HEK293 (cell line): Measurements from ENCODE around the gene FTHL17.

Experiments
- CTCF ChIA-PET: fragments of 350-600 bp; formaldehyde crosslinking; extraction: SDS; loops from one replicate; lab custom pipeline; 2021; ENCODE audit warnings: antibody characterized with exemption; lab: Yijun Ruan, JAX
- POLR2A ChIA-PET: fragments of 300-600 bp; formaldehyde crosslinking; extraction: SDS; loops from one replicate; lab custom pipeline; 2020; ENCODE audit warnings: antibody characterized with exemption, inconsistent platforms; lab: Yijun Ruan, JAX
- H3K27ac ChIP-seq: fragments of 200-500 bp; sonication (Bioruptor generic); 2 replicates; pipeline ENCODE4 v1.5.1; 2014; ENCODE audit warnings: low read depth, low read length, control low read depth, inconsistent platforms; ENCODE audit errors: extremely low read depth
- H3K36me3 ChIP-seq, 2 experiments: fragments of 200-500 bp in 1 of 2; sonication (Bioruptor generic) in 1 of 2; 1 replicate in 1 of 2; 2 replicates in 1 of 2; pipeline ENCODE4 v1.5.1; 2014 to 2017; ENCODE audit warnings: inconsistent platforms in 2 of 2, low read length in 2 of 2; ENCODE audit not compliant: control insufficient read depth in 2 of 2, insufficient read depth in 1 of 2
- H3K4me1 ChIP-seq: fragments of 200-500 bp; sonication (Bioruptor generic); 2 replicates; pipeline ENCODE4 v1.5.1; 2014; ENCODE audit warnings: mild to moderate bottlenecking, low read length, inconsistent platforms; ENCODE audit not compliant: control insufficient read depth, insufficient read depth
- H3K4me3 ChIP-seq: 2 replicates; pipeline ENCODE4 v1.5.1; 2011; ENCODE audit warnings: low read depth, mild to moderate bottlenecking, control low read depth, low read length, moderate library complexity
- H3K9me3 ChIP-seq: fragments of 200-500 bp; sonication (Bioruptor generic); 2 replicates; pipeline ENCODE4 v1.5.1; 2014; ENCODE audit warnings: low read depth, low read length, inconsistent platforms; ENCODE audit not compliant: control insufficient read depth, insufficient read depth
- HOXC10 ChIP-seq: sonication (generic); formaldehyde crosslinking; IDR thresholded peaks from 2 replicates; pipeline ENCODE4 v1.8.1; 2023; ENCODE audit warnings: mild to moderate bottlenecking, missing genetic modification reagents
- KLF16 ChIP-seq: fragments of 450-650 bp; formaldehyde crosslinking; IDR thresholded peaks from 2 replicates; pipeline ENCODE4 v1.5.1; 2017; ENCODE audit warnings: missing biosample characterization, missing genetic modification characterization
- TCF7L2 ChIP-seq: IDR thresholded peaks from 2 replicates; pipeline ENCODE4 v1.6.1; 2011; ENCODE audit warnings: low read depth, mild to moderate bottlenecking, inconsistent platforms, low read length, moderate library complexity, borderline replicate concordance
- ZBTB17 ChIP-seq: fragments of 450-650 bp; formaldehyde crosslinking; IDR thresholded peaks from 2 replicates; pipeline ENCODE4 v1.5.1; 2016; ENCODE audit warnings: missing biosample characterization, missing genetic modification characterization
- ZBTB7A ChIP-seq: fragments of 450-650 bp; formaldehyde crosslinking; IDR thresholded peaks from 2 replicates; pipeline ENCODE4 v1.5.1; 2016; ENCODE audit warnings: low read depth, missing biosample characterization, missing genetic modification characterization
- ZEB2 ChIP-seq: fragments of 450-650 bp; formaldehyde crosslinking; IDR thresholded peaks from 2 replicates; pipeline ENCODE4 v1.5.1; 2016; ENCODE audit warnings: missing biosample characterization, missing genetic modification characterization
- ZFP37 ChIP-seq: fragments of 450-650 bp; formaldehyde crosslinking; IDR thresholded peaks from 2 replicates; pipeline ENCODE4 v1.5.1; 2016; ENCODE audit warnings: missing biosample characterization, missing genetic modification characterization
- ZNF140 ChIP-seq: fragments of 450-650 bp; formaldehyde crosslinking; IDR thresholded peaks from 2 replicates; pipeline ENCODE4 v1.5.1; 2016; ENCODE audit warnings: missing biosample characterization, missing genetic modification characterization
- ZNF146 ChIP-seq: fragments of 450-650 bp; formaldehyde crosslinking; IDR thresholded peaks from 2 replicates; pipeline ENCODE4 v1.5.1; 2016; ENCODE audit warnings: missing biosample characterization, missing genetic modification characterization
- ZNF221 ChIP-seq: fragments of 450-650 bp; formaldehyde crosslinking; IDR thresholded peaks from 2 replicates; pipeline ENCODE4 v1.5.1; 2017; ENCODE audit warnings: missing biosample characterization, missing genetic modification characterization, borderline replicate concordance
- ZNF426 ChIP-seq: fragments of 450-650 bp; formaldehyde crosslinking; IDR thresholded peaks from 2 replicates; pipeline ENCODE4 v1.5.1; 2017; ENCODE audit warnings: missing biosample characterization, missing genetic modification characterization, mild to moderate bottlenecking, inconsistent platforms, moderate library complexity
- ZNF548 ChIP-seq: fragments of 450-650 bp; formaldehyde crosslinking; IDR thresholded peaks from 2 replicates; pipeline ENCODE4 v1.5.1; 2016; ENCODE audit warnings: missing biosample characterization, missing genetic modification characterization
- ZNF560 ChIP-seq: fragments of 450-650 bp; formaldehyde crosslinking; IDR thresholded peaks from 2 replicates; pipeline ENCODE4 v1.5.1; 2017; ENCODE audit warnings: missing biosample characterization, missing genetic modification characterization, borderline replicate concordance
- ZNF585B ChIP-seq: fragments of 450-650 bp; formaldehyde crosslinking; IDR thresholded peaks from 2 replicates; pipeline ENCODE4 v1.5.1; 2016; ENCODE audit warnings: missing biosample characterization, missing genetic modification characterization
- TF ChIP-seq, protein P1 (sequence below): fragments of 450-650 bp; formaldehyde crosslinking; IDR thresholded peaks from 2 replicates; pipeline ENCODE4 v1.5.1; 2016; ENCODE audit warnings: missing biosample characterization, missing genetic modification characterization
- TF ChIP-seq, protein P2 (sequence below): fragments of 450-650 bp; formaldehyde crosslinking; IDR thresholded peaks from 2 replicates; pipeline ENCODE4 v1.5.1; 2016; ENCODE audit warnings: missing biosample characterization, missing genetic modification characterization
- TF ChIP-seq, protein P3 (sequence below): fragments of 450-650 bp; formaldehyde crosslinking; IDR thresholded peaks from 2 replicates; pipeline ENCODE4 v1.5.1; 2017; ENCODE audit warnings: missing biosample characterization, missing genetic modification characterization
- TF ChIP-seq, protein P4 (sequence below): sonication (generic); formaldehyde crosslinking; IDR thresholded peaks from 2 replicates; pipeline ENCODE4 v1.8.1; 2022; ENCODE audit warnings: mild to moderate bottlenecking, moderate library complexity, missing genetic modification reagents
- TF ChIP-seq, protein P5 (sequence below): fragments of 450-650 bp; formaldehyde crosslinking; IDR thresholded peaks from 2 replicates; pipeline ENCODE4 v1.5.1; 2016; ENCODE audit warnings: missing biosample characterization, missing genetic modification characterization
- TF ChIP-seq, protein P6 (sequence below): fragments of 450-650 bp; formaldehyde crosslinking; IDR thresholded peaks from 2 replicates; pipeline ENCODE4 v1.5.1; 2016; ENCODE audit warnings: missing biosample characterization, missing genetic modification characterization

FTHL17 gene

DNA sequence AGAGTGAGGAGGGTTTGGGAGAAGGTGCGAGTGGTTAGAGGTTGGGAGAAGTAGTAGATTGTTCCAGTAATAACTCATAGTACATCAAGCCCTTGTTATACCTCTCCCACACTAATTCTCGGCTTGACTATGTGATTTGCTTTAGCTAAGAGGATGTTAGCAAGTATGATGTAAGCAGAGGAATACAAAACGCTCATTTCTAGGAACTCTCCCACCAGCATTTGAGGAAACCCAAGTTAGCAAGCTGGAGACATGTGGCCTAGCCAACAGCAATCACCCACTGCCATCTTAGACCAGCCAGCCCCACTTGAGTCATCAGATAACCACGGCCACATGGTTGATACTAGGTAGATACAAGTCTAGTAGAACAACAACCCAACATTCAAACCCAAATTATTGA, 14.2 kb downstream of the FTHL17 start:
- H3K9me3 ChIP-seq, result no peaks in the 10 kb centered on the region
- TF ChIP-seq HOXC10 (CRISPR knock-in tag) (no peak), ZNF426 (tag by site-specific recombination) (no peak), ZNF221 (tag by site-specific recombination) (no peak), ZEB2 (tag by site-specific recombination) (no peak), ZFP37 (tag by site-specific recombination) (no peak), TCF7L2 (no peak), ZBTB7A (tag by site-specific recombination) (no peak), ZNF548 (tag by site-specific recombination) (no peak), ZNF146 (no peak), KLF16 (tag by site-specific recombination) (no peak)
- TF ChIP-seq, protein P1, sequence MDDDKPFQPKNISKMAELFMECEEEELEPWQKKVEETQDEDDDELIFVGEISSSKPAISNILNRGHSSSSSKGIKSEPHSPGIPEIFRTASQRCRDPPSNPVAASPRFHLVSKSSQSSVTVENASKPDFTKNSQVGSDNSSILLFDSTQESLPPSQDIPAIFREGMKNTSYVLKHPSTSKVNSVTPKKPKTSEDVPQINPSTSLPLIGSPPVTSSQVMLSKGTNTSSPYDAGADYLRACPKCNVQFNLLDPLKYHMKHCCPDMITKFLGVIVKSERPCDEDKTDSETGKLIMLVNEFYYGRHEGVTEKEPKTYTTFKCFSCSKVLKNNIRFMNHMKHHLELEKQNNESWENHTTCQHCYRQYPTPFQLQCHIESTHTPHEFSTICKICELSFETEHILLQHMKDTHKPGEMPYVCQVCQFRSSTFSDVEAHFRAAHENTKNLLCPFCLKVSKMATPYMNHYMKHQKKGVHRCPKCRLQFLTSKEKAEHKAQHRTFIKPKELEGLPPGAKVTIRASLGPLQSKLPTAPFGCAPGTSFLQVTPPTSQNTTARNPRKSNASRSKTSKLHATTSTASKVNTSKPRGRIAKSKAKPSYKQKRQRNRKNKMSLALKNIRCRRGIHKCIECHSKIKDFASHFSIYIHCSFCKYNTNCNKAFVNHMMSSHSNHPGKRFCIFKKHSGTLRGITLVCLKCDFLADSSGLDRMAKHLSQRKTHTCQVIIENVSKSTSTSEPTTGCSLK (tag by site-specific recombination), result no peak
- TF ChIP-seq, protein P2, sequence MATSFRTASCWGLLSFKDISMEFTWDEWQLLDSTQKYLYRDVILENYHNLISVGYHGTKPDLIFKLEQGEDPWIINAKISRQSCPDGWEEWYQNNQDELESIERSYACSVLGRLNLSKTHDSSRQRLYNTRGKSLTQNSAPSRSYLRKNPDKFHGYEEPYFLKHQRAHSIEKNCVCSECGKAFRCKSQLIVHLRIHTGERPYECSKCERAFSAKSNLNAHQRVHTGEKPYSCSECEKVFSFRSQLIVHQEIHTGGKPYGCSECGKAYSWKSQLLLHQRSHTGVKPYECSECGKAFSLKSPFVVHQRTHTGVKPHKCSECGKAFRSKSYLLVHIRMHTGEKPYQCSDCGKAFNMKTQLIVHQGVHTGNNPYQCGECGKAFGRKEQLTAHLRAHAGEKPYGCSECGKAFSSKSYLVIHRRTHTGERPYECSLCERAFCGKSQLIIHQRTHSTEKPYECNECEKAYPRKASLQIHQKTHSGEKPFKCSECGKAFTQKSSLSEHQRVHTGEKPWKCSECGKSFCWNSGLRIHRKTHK, result no peak
- TF ChIP-seq, protein P3, sequence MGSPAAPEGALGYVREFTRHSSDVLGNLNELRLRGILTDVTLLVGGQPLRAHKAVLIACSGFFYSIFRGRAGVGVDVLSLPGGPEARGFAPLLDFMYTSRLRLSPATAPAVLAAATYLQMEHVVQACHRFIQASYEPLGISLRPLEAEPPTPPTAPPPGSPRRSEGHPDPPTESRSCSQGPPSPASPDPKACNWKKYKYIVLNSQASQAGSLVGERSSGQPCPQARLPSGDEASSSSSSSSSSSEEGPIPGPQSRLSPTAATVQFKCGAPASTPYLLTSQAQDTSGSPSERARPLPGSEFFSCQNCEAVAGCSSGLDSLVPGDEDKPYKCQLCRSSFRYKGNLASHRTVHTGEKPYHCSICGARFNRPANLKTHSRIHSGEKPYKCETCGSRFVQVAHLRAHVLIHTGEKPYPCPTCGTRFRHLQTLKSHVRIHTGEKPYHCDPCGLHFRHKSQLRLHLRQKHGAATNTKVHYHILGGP (tag by site-specific recombination), result no peak
- TF ChIP-seq, all 188 proteins: peak for 0
- no peaks in the 10 kb centered on the region for H3K36me3 ChIP-seq
- no peaks in the 10 kb centered on the region for H3K4me1 ChIP-seq
- no peak overlapping the region for H3K4me3 ChIP-seq
- CTCF ChIA-PET, result no interaction called here
- POLR2A ChIA-PET, result no interaction called here
- no peak overlapping the region for H3K27ac ChIP-seq

DNA sequence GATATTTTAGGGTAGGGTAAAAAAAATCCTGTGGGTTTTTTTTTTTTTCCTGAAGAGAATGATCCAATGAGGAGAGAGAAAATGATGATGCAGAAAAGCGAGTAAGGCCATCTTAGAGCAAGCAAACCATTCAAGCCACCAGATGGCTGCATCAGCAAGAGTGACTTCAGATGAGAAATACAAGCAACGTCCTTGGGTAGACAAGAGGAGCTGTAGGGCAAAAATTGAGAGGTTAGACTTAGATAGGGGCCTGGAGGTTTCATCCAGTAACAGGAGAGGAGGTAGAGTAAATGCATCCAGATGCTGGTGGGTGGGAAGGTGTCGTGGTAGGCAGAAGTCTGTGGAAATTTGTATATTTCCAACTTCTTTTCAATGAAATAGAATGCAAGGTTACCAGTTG, 14.6 kb downstream of the FTHL17 start:
- H3K27ac ChIP-seq, result no peak overlapping the region
- ChIA-PET POLR2A (no interaction called here), CTCF (no interaction called here)
- no peaks in the 10 kb centered on the region for H3K9me3 ChIP-seq
- TF ChIP-seq, protein P4, sequence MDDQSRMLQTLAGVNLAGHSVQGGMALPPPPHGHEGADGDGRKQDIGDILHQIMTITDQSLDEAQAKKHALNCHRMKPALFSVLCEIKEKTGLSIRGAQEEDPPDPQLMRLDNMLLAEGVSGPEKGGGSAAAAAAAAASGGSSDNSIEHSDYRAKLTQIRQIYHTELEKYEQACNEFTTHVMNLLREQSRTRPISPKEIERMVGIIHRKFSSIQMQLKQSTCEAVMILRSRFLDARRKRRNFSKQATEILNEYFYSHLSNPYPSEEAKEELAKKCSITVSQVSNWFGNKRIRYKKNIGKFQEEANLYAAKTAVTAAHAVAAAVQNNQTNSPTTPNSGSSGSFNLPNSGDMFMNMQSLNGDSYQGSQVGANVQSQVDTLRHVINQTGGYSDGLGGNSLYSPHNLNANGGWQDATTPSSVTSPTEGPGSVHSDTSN (CRISPR knock-in tag), result no peak
- no peak for TF ChIP-seq ZNF585B (tag by site-specific recombination)
- TF ChIP-seq ZFP37 (tag by site-specific recombination), result no peak
- TF ChIP-seq ZNF140 (tag by site-specific recombination), result no peak
- TF ChIP-seq ZBTB17 (tag by site-specific recombination), result no peak
- TF ChIP-seq ZNF560 (tag by site-specific recombination), result no peak
- TF ChIP-seq, protein P5, sequence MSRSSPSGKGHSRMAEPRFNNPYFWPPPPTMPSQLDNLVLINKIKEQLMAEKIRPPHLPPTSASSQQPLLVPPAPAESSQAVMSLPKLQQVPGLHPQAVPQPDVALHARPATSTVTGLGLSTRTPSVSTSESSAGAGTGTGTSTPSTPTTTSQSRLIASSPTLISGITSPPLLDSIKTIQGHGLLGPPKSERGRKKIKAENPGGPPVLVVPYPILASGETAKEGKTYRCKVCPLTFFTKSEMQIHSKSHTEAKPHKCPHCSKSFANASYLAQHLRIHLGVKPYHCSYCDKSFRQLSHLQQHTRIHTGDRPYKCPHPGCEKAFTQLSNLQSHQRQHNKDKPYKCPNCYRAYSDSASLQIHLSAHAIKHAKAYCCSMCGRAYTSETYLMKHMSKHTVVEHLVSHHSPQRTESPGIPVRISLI (tag by site-specific recombination), result no peak
- TF ChIP-seq, protein P2, result no peak
- TF ChIP-seq, protein P6, sequence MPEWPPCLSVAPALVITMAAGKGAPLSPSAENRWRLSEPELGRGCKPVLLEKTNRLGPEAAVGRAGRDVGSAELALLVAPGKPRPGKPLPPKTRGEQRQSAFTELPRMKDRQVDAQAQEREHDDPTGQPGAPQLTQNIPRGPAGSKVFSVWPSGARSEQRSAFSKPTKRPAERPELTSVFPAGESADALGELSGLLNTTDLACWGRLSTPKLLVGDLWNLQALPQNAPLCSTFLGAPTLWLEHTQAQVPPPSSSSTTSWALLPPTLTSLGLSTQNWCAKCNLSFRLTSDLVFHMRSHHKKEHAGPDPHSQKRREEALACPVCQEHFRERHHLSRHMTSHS (tag by site-specific recombination), result no peak
- H3K4me3 ChIP-seq, result no peak overlapping the region
- no peaks in the 10 kb centered on the region for H3K4me1 ChIP-seq
- H3K36me3 ChIP-seq, result no peaks in the 10 kb centered on the region
